RWPE2 (cell line): ENCODE data around the gene DUSP22.

Experiments
- ATAC-seq: fragments of 200-7000 bp; cut with Tn5 transposase; 3 replicates; pipeline ENCODE4 v1.9.1; 2021; ENCODE audit warnings: low read depth
- DNase-seq: peaks from one replicate; pipeline ENCODE4 v3.0.0-alpha.2; 2020; ENCODE audit warnings: low spot score
- H3K27ac ChIP-seq: fragments of 450-650 bp; 2 replicates; pipeline ENCODE4 v1.5.1; 2017; ENCODE audit warnings: mild to moderate bottlenecking; ENCODE audit not compliant: poor library complexity, severe bottlenecking
- H3K27me3 ChIP-seq: fragments of 250-450 bp; sonication (Bioruptor Pico); 2 replicates; pipeline ENCODE4 v1.5.1; 2021; ENCODE audit warnings: mild to moderate bottlenecking, moderate library complexity; ENCODE audit not compliant: insufficient read depth, poor library complexity, severe bottlenecking
- H3K36me3 ChIP-seq: fragments of 250-450 bp; sonication (Bioruptor Pico); 2 replicates; pipeline ENCODE4 v1.5.1; 2020; ENCODE audit warnings: low read depth, mild to moderate bottlenecking, moderate library complexity
- H3K4me1 ChIP-seq: fragments of 250-450 bp; sonication (Bioruptor Pico); 2 replicates; pipeline ENCODE4 v1.5.1; 2021; ENCODE audit warnings: mild to moderate bottlenecking, moderate library complexity; ENCODE audit not compliant: insufficient read depth, poor library complexity, severe bottlenecking
- H3K4me3 ChIP-seq: fragments of 250-450 bp; sonication (Bioruptor Pico); 2 replicates; pipeline ENCODE4 v1.5.1; 2021; ENCODE audit warnings: mild to moderate bottlenecking, moderate library complexity; ENCODE audit not compliant: severe bottlenecking
- H3K9me3 ChIP-seq: fragments of 250-450 bp; sonication (Bioruptor Pico); 2 replicates; pipeline ENCODE4 v1.5.1; 2021; ENCODE audit warnings: mild to moderate bottlenecking, moderate library complexity; ENCODE audit not compliant: severe bottlenecking
- CTCF ChIP-seq: fragments of 450-650 bp; IDR thresholded peaks from one replicate; pipeline ENCODE4 v1.5.1; 2017; ENCODE audit warnings: mild to moderate bottlenecking, moderate library complexity; ENCODE audit not compliant: poor library complexity, severe bottlenecking

The DUSP22 gene

GRCh38 chr6:330948-331347 is 38.7 kb downstream of the DUSP22 start:
- Histone ChIP-seq H3K27me3 (no peaks in the 10 kb centered on the region), H3K4me3 (no peak overlapping the region), H3K4me1 (no peaks in the 10 kb centered on the region), H3K27ac (no peak overlapping the region), H3K36me3 (no peaks in the 10 kb centered on the region), H3K9me3 (no peaks in the 10 kb centered on the region)
- DNase-seq (peak; percentile 0), ATAC-seq (no peak)
- no peak for TF ChIP-seq CTCF

GRCh38 chr6:331622-332521 is 39.6 kb downstream of the DUSP22 start:
- no peak for DNase-seq
- ATAC-seq = no peak
- Histone ChIP-seq H3K4me3 (no peak overlapping the region), H3K4me1 (no peaks in the 10 kb centered on the region), H3K9me3 (no peaks in the 10 kb centered on the region), H3K27me3 (no peaks in the 10 kb centered on the region), H3K27ac (no peak overlapping the region), H3K36me3 (no peaks in the 10 kb centered on the region)
- no peak for TF ChIP-seq CTCF

- no peak overlapping the region for H3K27ac ChIP-seq
- H3K27me3 ChIP-seq = no peaks in the 10 kb centered on the region
- no peaks in the 10 kb centered on the region for H3K9me3 ChIP-seq
- DNase-seq = no peak
- H3K36me3 ChIP-seq = no peaks in the 10 kb centered on the region
- no peaks in the 10 kb centered on the region for H3K4me1 ChIP-seq
- ATAC-seq = 0 out of 3 replicates have a peak, but pooled peaks have one; percentile 25
- no peak for TF ChIP-seq CTCF
- H3K4me3 ChIP-seq = no peak overlapping the region
These were observed 40.4 kb downstream of the DUSP22 start for GRCh38 chr6:332671-333070.

- no peak for ATAC-seq
- no peak for DNase-seq
- Histone ChIP-seq H3K9me3 (no peaks in the 10 kb centered on the region), H3K36me3 (no peaks in the 10 kb centered on the region), H3K27ac (no peak overlapping the region), H3K4me1 (no peaks in the 10 kb centered on the region), H3K27me3 (no peaks in the 10 kb centered on the region), H3K4me3 (no peak overlapping the region)
- TF ChIP-seq CTCF = no peak
These were observed 41.2 kb downstream of the DUSP22 start for GRCh38 chr6:333379-334002.
